ENCODE measurements around the gene TNPO1. TPM values are rescaled to one million over a fixed set of nuclear protein-coding genes. Genes with fewer than 3 reads are reported as not detected.
A peak's percentile ranks its signal among the peaks of the same experiment; 100 is the strongest.

TNPO1 gene
- total RNA-seq, 1 donor from 2014 or later = 72.7 TPM

DNA sequence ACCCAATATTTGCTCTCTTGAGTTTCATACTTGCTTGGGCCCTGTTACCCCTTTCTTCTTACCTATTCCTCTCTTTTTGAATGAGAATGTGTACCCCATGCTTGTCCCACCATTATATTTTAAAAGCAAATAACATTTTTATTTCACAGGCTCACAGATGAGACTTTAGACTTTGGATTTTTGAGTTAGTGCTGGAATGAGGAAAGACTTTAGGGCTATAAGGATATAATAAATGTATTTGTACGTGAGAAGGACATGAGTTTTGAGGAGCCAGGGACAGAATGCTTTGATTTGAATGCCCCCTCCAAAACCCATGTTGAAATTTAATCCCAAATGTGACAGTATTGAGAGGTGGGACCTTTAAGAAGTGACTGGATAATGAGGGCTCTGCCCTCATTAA is 33.1 kb upstream of the TNPO1 start:
- no peak overlapping the region for H3K4me3 ChIP-seq
- TF ChIP-seq POLR2AphosphoS5 (IDR thresholded peaks at IDR 0.05; ENCODE audit: insufficient read depth in 1 of 2, low read depth in 1 of 2) = no peak
- TF ChIP-seq POLR2A (IDR thresholded peaks at IDR 0.05) = no peak
- TF ChIP-seq CTCF (IDR thresholded peaks at IDR 0.05) = no peak
- H3K9me3 ChIP-seq = no peaks in the 10 kb centered on the region
- no peaks in the 10 kb centered on the region for H3K36me3 ChIP-seq
- H3K4me1 ChIP-seq = no peaks in the 10 kb centered on the region
- no peaks in the 10 kb centered on the region for H3K27me3 ChIP-seq
- no peak overlapping the region for H3K27ac ChIP-seq
- no peak for DNase-seq (ENCODE audit: extremely low spot score in 2 of 2)
- intact Hi-C loops (cut with DNase I) = no loop called here

DNA sequence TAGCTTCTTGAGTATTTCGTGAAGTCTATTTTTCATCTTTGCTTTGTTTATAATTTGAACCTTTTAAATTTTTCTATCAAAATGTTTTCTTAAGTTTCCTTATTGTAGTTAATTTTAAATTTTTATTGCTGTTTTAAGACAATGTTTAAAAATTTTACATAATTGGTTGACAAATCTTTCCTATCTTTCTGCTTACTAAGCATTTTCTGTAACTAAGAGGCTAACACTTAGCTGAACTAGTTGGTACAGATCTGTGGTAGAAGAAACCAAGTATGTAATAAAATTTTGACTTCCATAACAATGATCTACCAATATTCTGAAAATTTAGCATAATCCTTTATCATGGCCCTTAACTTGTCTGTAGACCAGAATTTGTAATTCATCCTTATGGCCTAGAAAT is 32.3 kb upstream of the TNPO1 start:
- Histone ChIP-seq H3K4me3 (no peak overlapping the region), H3K36me3 (no peaks in the 10 kb centered on the region), H3K27ac (no peak overlapping the region), H3K9me3 (no peaks in the 10 kb centered on the region), H3K27me3 (no peaks in the 10 kb centered on the region), H3K4me1 (peaks cover 3% of the 10 kb centered on the region)
- intact Hi-C loops (cut with DNase I) = no loop called here
- TF ChIP-seq POLR2A (IDR thresholded peaks at IDR 0.05) (no peak), POLR2AphosphoS5 (IDR thresholded peaks at IDR 0.05; ENCODE audit: insufficient read depth in 1 of 2, low read depth in 1 of 2) (no peak), CTCF (IDR thresholded peaks at IDR 0.05) (no peak)
- no peak for DNase-seq (ENCODE audit: extremely low spot score in 2 of 2)

- Histone ChIP-seq H3K4me3 (no peak overlapping the region), H3K36me3 (no peaks in the 10 kb centered on the region), H3K9me3 (no peaks in the 10 kb centered on the region), H3K27me3 (no peaks in the 10 kb centered on the region), H3K4me1 (peaks cover 18% of the 10 kb centered on the region), H3K27ac (no peak overlapping the region)
- DNase-seq (ENCODE audit: extremely low spot score in 2 of 2) = no peak
- no peak for TF ChIP-seq CTCF (IDR thresholded peaks at IDR 0.05)
- TF ChIP-seq POLR2A (IDR thresholded peaks at IDR 0.05) = no peak
- no peak for TF ChIP-seq POLR2AphosphoS5 (IDR thresholded peaks at IDR 0.05; ENCODE audit: insufficient read depth in 1 of 2, low read depth in 1 of 2)
- intact Hi-C loops (cut with DNase I) = no loop called here
Observed at GRCh38 chr5:72785801-72786200, 30.7 kb upstream of the TNPO1 start.

DNA sequence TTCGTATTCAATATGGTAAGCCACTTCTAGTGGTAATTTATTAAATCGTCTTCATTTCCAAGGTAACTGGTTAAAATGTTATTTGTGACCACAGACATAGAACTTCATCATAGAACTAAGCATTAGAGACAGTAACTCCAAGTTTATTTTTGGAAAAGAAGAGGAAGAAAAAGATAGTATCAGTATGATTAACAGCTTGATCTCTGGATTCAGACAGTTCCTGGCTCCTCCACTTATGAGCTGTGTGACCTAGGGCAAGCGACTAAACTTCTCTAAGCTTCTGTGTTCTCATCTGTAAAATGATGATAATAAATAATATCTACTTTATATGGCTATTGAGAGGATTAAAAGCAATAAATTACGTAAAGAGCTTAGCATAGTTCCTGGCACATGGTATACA is 29.8 kb upstream of the TNPO1 start:
- H3K36me3 ChIP-seq = no peaks in the 10 kb centered on the region
- intact Hi-C loops (cut with DNase I) = no loop called here
- H3K4me3 ChIP-seq = no peak overlapping the region
- H3K27ac ChIP-seq = no peak overlapping the region
- no peaks in the 10 kb centered on the region for H3K27me3 ChIP-seq
- DNase-seq (ENCODE audit: extremely low spot score in 2 of 2) = no peak
- H3K9me3 ChIP-seq = no peaks in the 10 kb centered on the region
- H3K4me1 ChIP-seq = peaks cover 21% of the 10 kb centered on the region
- TF ChIP-seq CTCF (IDR thresholded peaks at IDR 0.05) = no peak

- intact Hi-C loops (cut with DNase I) = no loop called here
- Histone ChIP-seq H3K4me3 (no peak overlapping the region), H3K27ac (no peak overlapping the region), H3K36me3 (no peaks in the 10 kb centered on the region), H3K4me1 (peaks cover 21% of the 10 kb centered on the region), H3K27me3 (no peaks in the 10 kb centered on the region), H3K9me3 (no peaks in the 10 kb centered on the region)
- peak in 1 of 2 donors; percentile 44 for TF ChIP-seq POLR2AphosphoS5 (IDR thresholded peaks at IDR 0.05; ENCODE audit: insufficient read depth in 1 of 2, low read depth in 1 of 2)
- TF ChIP-seq POLR2A (IDR thresholded peaks at IDR 0.05) = no peak
- TF ChIP-seq CTCF (IDR thresholded peaks at IDR 0.05) = no peak
- DNase-seq (ENCODE audit: extremely low spot score in 2 of 2) = no peak
Observed at GRCh38 chr5:72788866-72789505, 27.5 kb upstream of the TNPO1 start.
